HepG2 (cell line): ENCODE data around the gene SLBP. TPM values are rescaled to one million over a fixed set of nuclear protein-coding genes. Genes with fewer than 3 reads are reported as not detected.

Source experiments
- ATAC-seq: fragments of 200-7000 bp; cut with Tn5 transposase; 3 replicates; pipeline ENCODE4 v1.9.1; 2020; ENCODE audit warnings: mild to moderate bottlenecking, moderate library complexity
- BruUV-seq: library from RNA; stranded (reverse); fragments of 400-500 nt; replicated peaks from 2 replicates; lab custom pipeline; 2021; lab: Mats Ljungman, UMichigan
- CTCF ChIA-PET: fragments of 300-600 bp; formaldehyde crosslinking; extraction: SDS; loops from one replicate; lab custom pipeline; 2021; ENCODE audit warnings: low total read pairs, inconsistent platforms, low intra/inter-chr PET ratio; lab: Yijun Ruan, JAX
- POLR2A ChIA-PET: fragments of 350-600 bp; sonication (Branson Sonifier 250); formaldehyde crosslinking; loops from one replicate; lab custom pipeline; 2020; ENCODE audit warnings: antibody characterized with exemption, inconsistent platforms; lab: Yijun Ruan, JAX
- DNase-seq: peaks from one replicate; pipeline ENCODE4 v3.0.0-alpha.2; 2015; ENCODE audit warnings: low spot score
- FAIRE-seq: peaks from 3 replicates; lab custom pipeline; 2011; peaks lifted over from hg19 to GRCh38; lab: Jason Lieb, UNC
- H2AFZ ChIP-seq: one replicate; pipeline ENCODE4 v1.6.1; 2011; ENCODE audit warnings: low read length, inconsistent platforms
- H3K27ac ChIP-seq: fragments of 300-600 bp; 3 replicates; pipeline ENCODE4 v1.8.0; 2011; ENCODE audit warnings: mixed run types, mild to moderate bottlenecking, mixed read lengths, low read length, inconsistent platforms; ENCODE audit not compliant: insufficient read depth; ENCODE audit errors: extremely low read length
- H3K27me3 ChIP-seq, 2 experiments: fragments of 200-600 bp in 1 of 2; 2 replicates in 1 of 2; 3 replicates in 1 of 2; pipeline versions ENCODE4 v1.6.0 to v1.8.0; 2011; ENCODE audit warnings: low read length in 2 of 2, mild to moderate bottlenecking in 2 of 2, moderate library complexity in 2 of 2, inconsistent platforms in 1 of 2; ENCODE audit not compliant: insufficient read depth in 2 of 2, control insufficient read depth in 1 of 2
- H3K36me3 ChIP-seq, 2 experiments: fragments of 200-600 bp in 1 of 2; replicated peaks in 1 of 2; 2 replicates in 1 of 2; 3 replicates in 1 of 2; pipeline versions ENCODE4 v1.5.1 to v1.8.0; 2011; ENCODE audit warnings: low read length in 2 of 2, inconsistent platforms in 1 of 2; ENCODE audit not compliant: insufficient read depth in 2 of 2, control insufficient read depth in 1 of 2
- H3K4me1 ChIP-seq: 2 replicates; pipeline ENCODE4 v1.5.1; 2012; ENCODE audit warnings: low read length, inconsistent platforms; ENCODE audit not compliant: insufficient read depth
- H3K4me2 ChIP-seq: 2 replicates; pipeline ENCODE4 v1.6.0; 2011; ENCODE audit warnings: low read depth, low read length, inconsistent platforms
- H3K4me3 ChIP-seq, 3 experiments: fragments of 200-600 bp in 1 of 3; sonication (generic), shearing (Covaris generic) in 1 of 3; replicated peaks in 1 of 3; 2 replicates each; pipeline ENCODE4 v1.5.1; 2011 to 2016; ENCODE audit warnings: low read length in 3 of 3, inconsistent platforms in 2 of 3, low read depth in 2 of 3, mild to moderate bottlenecking in 2 of 3, control low read depth in 1 of 3, mixed read lengths in 1 of 3; ENCODE audit not compliant: insufficient read depth in 1 of 3
- H3K79me2 ChIP-seq: one replicate; pipeline ENCODE4 v1.6.1; 2011; ENCODE audit warnings: low read length, inconsistent platforms; ENCODE audit not compliant: insufficient read depth
- H3K9ac ChIP-seq: 2 replicates; pipeline ENCODE4 v1.6.0; 2011; ENCODE audit warnings: mild to moderate bottlenecking, low read depth, low read length, inconsistent platforms; ENCODE audit not compliant: insufficient read depth
- H3K9me3 ChIP-seq: 2 replicates; pipeline ENCODE4 v1.5.1; 2012; ENCODE audit warnings: mild to moderate bottlenecking, low read length
- H4K20me1 ChIP-seq: 2 replicates; pipeline ENCODE4 v1.6.0; 2011; ENCODE audit warnings: inconsistent platforms, mild to moderate bottlenecking, low read length, moderate library complexity; ENCODE audit not compliant: insufficient read depth
- ARID2 ChIP-seq: sonication (generic); formaldehyde crosslinking; IDR thresholded peaks from 2 replicates; pipeline ENCODE4 v1.8.1; 2022; ENCODE audit warnings: mild to moderate bottlenecking, missing genetic modification reagents, borderline replicate concordance
- CREB1 ChIP-seq, 2 experiments: fragments of 450-650 bp in 1 of 2; IDR thresholded peaks; 2 replicates each; pipeline ENCODE4 v1.6.1; 2016 to 2017; ENCODE audit warnings: control low read depth in 1 of 2, mild to moderate bottlenecking in 1 of 2, missing compliant biosample characterization in 1 of 2, missing genetic modification characterization in 1 of 2
- CSRNP1 ChIP-seq: sonication (generic); formaldehyde crosslinking; IDR thresholded peaks from 2 replicates; pipeline ENCODE4 v1.8.1; 2023; ENCODE audit warnings: mild to moderate bottlenecking, missing genetic modification reagents
- ELF4 ChIP-seq: sonication (generic); formaldehyde crosslinking; IDR thresholded peaks from 2 replicates; pipeline ENCODE4 v1.5.0; 2020; ENCODE audit warnings: missing genetic modification reagents, mild to moderate bottlenecking, moderate library complexity, borderline replicate concordance
- ETV6 ChIP-seq: sonication (generic); formaldehyde crosslinking; conservative IDR thresholded peaks from 2 replicates; pipeline ENCODE4 v1.4.0; 2020; ENCODE audit warnings: missing genetic modification reagents
- FIP1L1 ChIP-seq: fragments of 200-400 bp; formaldehyde crosslinking; IDR thresholded peaks from 2 replicates; pipeline ENCODE4 v1.6.1; 2018; ENCODE audit warnings: low read depth, mild to moderate bottlenecking, low read length, moderate library complexity, borderline replicate concordance; ENCODE audit not compliant: insufficient read depth
- HDAC1 ChIP-seq: sonication (generic); formaldehyde crosslinking; IDR thresholded peaks from 2 replicates; pipeline ENCODE4 v1.5.1; 2020; ENCODE audit warnings: mild to moderate bottlenecking, missing genetic modification reagents
- MAFK ChIP-seq, 2 experiments: IDR thresholded peaks in 1 of 2; conservative IDR thresholded peaks in 1 of 2; 2 replicates each; pipeline ENCODE4 v1.6.1; 2011; ENCODE audit warnings: improper control_type of control experiment in 2 of 2, low read length in 2 of 2
- NFE2L2 ChIP-seq: fragments of 150-350 bp; IDR thresholded peaks from 2 replicates; pipeline ENCODE4 v1.6.1; 2014; ENCODE audit warnings: low read length
- PAWR ChIP-seq: sonication (generic); formaldehyde crosslinking; IDR thresholded peaks from 2 replicates; pipeline ENCODE4 v1.4.0; 2020; ENCODE audit warnings: missing genetic modification reagents, mild to moderate bottlenecking, borderline replicate concordance
- PHF20 ChIP-seq: sonication (generic); formaldehyde crosslinking; IDR thresholded peaks from 2 replicates; pipeline ENCODE4 v1.5.0; 2020; ENCODE audit warnings: mild to moderate bottlenecking, missing genetic modification reagents
- SMARCE1 ChIP-seq: fragments of 450-650 bp; IDR thresholded peaks from 2 replicates; pipeline ENCODE4 v1.6.1; 2017; ENCODE audit warnings: borderline replicate concordance
- SOX5 ChIP-seq: IDR thresholded peaks from 2 replicates; pipeline ENCODE4 v1.6.1; 2016; ENCODE audit warnings: borderline replicate concordance
- ZBTB25 ChIP-seq: IDR thresholded peaks from 2 replicates; pipeline ENCODE4 v1.6.1; 2018; ENCODE audit warnings: missing genetic modification reagents
- ZNF18 ChIP-seq: sonication (generic); formaldehyde crosslinking; IDR thresholded peaks from 2 replicates; pipeline ENCODE4 v1.8.0; 2022; ENCODE audit warnings: mild to moderate bottlenecking, missing genetic modification reagents; ENCODE audit not compliant: insufficient replicate concordance
- ZNF337 ChIP-seq: sonication (generic); formaldehyde crosslinking; IDR thresholded peaks from 2 replicates; pipeline ENCODE4 v1.5.1; 2020; ENCODE audit warnings: missing genetic modification reagents, low read depth, mild to moderate bottlenecking, borderline replicate concordance
- ZNF343 ChIP-seq: sonication (generic); formaldehyde crosslinking; IDR thresholded peaks from 2 replicates; pipeline ENCODE4 v1.4.0; 2020; ENCODE audit warnings: mild to moderate bottlenecking, missing genetic modification reagents
- WGBS: methylation state at CpG from one replicate; pipeline ENCODE4 v1.1.6; 2017; ENCODE audit warnings: low lambda C conversion rate; 5-methylcytosine and 5-hydroxymethylcytosine counted together
- in situ Hi-C: cut with HindIII; loops from 2 replicates; pipeline ENCODE4 v1.10.0; 2017; ENCODE audit warnings: low pct_unique_long_range_greater_than_20kb; ENCODE audit not compliant: extremely low pct_ligation_motif_present
- intact Hi-C: fragments of 100-400 bp; cut with micrococcal nuclease; formaldehyde crosslinking; loops from one replicate; pipeline ENCODE4 v1.10.0; 2022; ENCODE audit not compliant: unreplicated experiment
- polyA plus RNA-seq, 8 experiments: library from polyadenylated mRNA; depleted of rRNA in 3 of 8; stranded (reverse) in 7 of 8; unstranded in 1 of 8; fragments of >200 nt; fragmentation: Illumina TruSeq in 4 of 8; extraction: Trizol in 4 of 8; gene quantifications; 2 replicates each; pipeline versions ENCODE4 v1.2.1 to v1.2.3, GENCODE V29; 2011 to 2016; ENCODE audit warnings: low read depth in 4 of 8, missing spikeins in 1 of 8, mixed read lengths in 1 of 8; ENCODE audit not compliant: insufficient read depth in 1 of 8
- total RNA-seq, 5 experiments: library from RNA; depleted of rRNA; stranded (reverse); fragments of >200 nt; fragmentation: Illumina TruSeq; extraction: Trizol; gene quantifications; 2 replicates each; pipeline ENCODE4 v1.2.3, GENCODE V29; 2016; ENCODE audit warnings: low read depth in 1 of 5
- TF ChIP-seq, protein P1 (sequence below): sonication (generic); formaldehyde crosslinking; IDR thresholded peaks from 2 replicates; pipeline ENCODE4 v1.5.1; 2020; ENCODE audit warnings: mild to moderate bottlenecking, missing genetic modification reagents, moderate library complexity

SLBP gene
- total and polyA plus RNA-seq, 2 of the 13 experiments (the other 11 are each of a cell fraction or from before 2014, with no cell fraction given) = 43.9 to 104 TPM

DNA sequence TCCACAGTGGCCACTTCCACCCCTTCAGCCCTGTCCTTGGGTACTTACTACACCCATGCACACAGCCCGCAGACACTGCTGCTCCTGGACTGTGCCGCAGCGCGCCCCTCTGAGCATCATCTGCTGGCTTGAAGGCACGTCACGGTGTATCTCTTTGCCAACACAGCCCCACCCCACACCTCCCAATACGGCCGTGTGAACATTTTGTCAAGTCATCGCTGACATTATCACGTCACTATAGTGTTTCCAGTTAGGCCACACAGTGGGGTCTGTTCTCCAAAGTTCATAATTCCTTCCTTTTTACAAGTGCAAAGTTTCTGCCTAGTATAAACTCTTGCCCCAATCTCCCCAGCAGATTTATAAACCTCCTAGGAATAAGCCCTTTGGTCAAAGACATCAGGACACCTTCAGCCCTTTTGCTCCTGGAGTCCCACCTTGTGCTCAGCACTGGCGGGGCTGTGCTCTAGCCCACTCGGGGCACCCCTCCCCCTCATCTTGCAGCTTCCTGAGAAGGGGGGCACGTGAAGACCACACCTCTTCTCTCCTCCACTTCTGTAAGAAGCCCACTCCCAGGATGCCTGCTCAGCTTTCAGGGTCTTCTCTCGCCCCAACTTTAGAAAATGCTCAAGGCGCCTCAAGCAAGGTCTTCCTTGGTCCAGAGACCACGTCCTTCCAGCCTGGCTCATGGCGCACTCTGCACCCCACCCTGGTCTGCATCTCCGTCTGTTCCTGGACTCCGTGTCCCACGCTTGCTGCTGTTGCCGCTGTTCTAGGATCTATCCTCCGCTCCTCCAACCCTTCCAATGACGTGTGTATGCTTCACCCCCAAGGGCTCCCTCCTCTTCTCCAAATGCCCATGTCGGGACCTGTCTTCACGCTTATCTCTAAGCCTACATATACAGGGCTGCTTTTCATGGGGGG, 35.3 kb downstream of the SLBP start:
- Histone ChIP-seq H4K20me1 (no peaks in the 10 kb centered on the region), H3K4me3 (no peak overlapping the region), H3K36me3 (no peaks in the 10 kb centered on the region), H3K4me2 (no peak overlapping the region), H3K79me2 (no peaks in the 10 kb centered on the region), H3K9ac (no peak overlapping the region), H3K4me1 (peaks cover 31% of the 10 kb centered on the region), H3K9me3 (no peaks in the 10 kb centered on the region), H3K27ac (no peak overlapping the region), H3K27me3 (peaks cover 0 to 17% of the 10 kb centered on the region in 2 experiments; a peak in 2 of 5 replicates), H2AFZ (no peak overlapping the region)
- BruUV-seq = no TSS peak
- ChIA-PET POLR2A (no interaction called here), CTCF (no interaction called here)
- intact Hi-C loops = no loop called here
- peak; percentile 18; the same call in 2 of the 3 replicates for ATAC-seq
- 61% methylated on average over 24 of the region's 25 CpGs for WGBS
- in situ Hi-C loops = no loop called here
- no peak for FAIRE-seq
- DNase-seq = no peak
- TF ChIP-seq ZNF343 (CRISPR knock-in tag) (no peak), ZBTB25 (CRISPR knock-in tag) (no peak), ARID2 (CRISPR knock-in tag) (no peak), FIP1L1 (no peak), ETV6 (CRISPR knock-in tag) (no peak), SMARCE1 (no peak), HDAC1 (CRISPR knock-in tag) (no peak), CSRNP1 (no peak), PAWR (CRISPR knock-in tag) (no peak), ZNF18 (CRISPR knock-in tag) (no peak), CREB1 (IDR thresholded peaks at IDR 0.05) (peak; percentile 53; the same call in 1 of the 2 replicates), CREB1 (CRISPR knock-in tag; IDR thresholded peaks at IDR 0.05) (no peak), MAFK (conservative IDR thresholded peaks at IDR 0.05 in 1 of 2, IDR thresholded peaks at IDR 0.05 in 1 of 2; ENCODE audit: low read length in 2 of 2) (peak in 1 of 2 experiments; percentile 30; a peak in 1 of 4 replicates), NFE2L2 (peak; percentile 71), SOX5 (no peak), PHF20 (CRISPR knock-in tag) (no peak), ZNF337 (no peak), ELF4 (CRISPR knock-in tag) (no peak)
- TF ChIP-seq, protein P1, sequence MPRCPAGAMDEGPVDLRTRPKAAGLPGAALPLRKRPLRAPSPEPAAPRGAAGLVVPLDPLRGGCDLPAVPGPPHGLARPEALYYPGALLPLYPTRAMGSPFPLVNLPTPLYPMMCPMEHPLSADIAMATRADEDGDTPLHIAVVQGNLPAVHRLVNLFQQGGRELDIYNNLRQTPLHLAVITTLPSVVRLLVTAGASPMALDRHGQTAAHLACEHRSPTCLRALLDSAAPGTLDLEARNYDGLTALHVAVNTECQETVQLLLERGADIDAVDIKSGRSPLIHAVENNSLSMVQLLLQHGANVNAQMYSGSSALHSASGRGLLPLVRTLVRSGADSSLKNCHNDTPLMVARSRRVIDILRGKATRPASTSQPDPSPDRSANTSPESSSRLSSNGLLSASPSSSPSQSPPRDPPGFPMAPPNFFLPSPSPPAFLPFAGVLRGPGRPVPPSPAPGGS (CRISPR knock-in tag) = no peak
